Stomach (tissue), 9 donors: ENCODE data around the gene IL17RB. TPM values are rescaled to one million over a fixed set of nuclear protein-coding genes. Genes with fewer than 3 reads are reported as not detected.

ENCODE experiments used
- DNase-seq, 2 donors: peaks; one replicate each; pipeline versions ENCODE4 v3.0.0 to v3.0.0-alpha.2; 2013 to 2019
- H3K27ac ChIP-seq, 5 donors: fragments of 200-600 bp in 4 of 5; sonication (generic) in 4 of 5; one replicate each; pipeline ENCODE4 v1.5.1; 2013 to 2019; ENCODE audit warnings: mild to moderate bottlenecking in 1 of 5, moderate library complexity in 1 of 5
- H3K27me3 ChIP-seq, 3 donors: fragments of 200-600 bp; sonication (generic); one replicate each; pipeline ENCODE4 v1.5.1; 2017 to 2019; ENCODE audit warnings: mixed run types in 1 of 3
- H3K36me3 ChIP-seq, 4 donors: fragments of 200-600 bp; sonication (generic); 1 replicate in 3 of 4; 2 replicates in 1 of 4; pipeline ENCODE4 v1.5.1; 2016 to 2019
- H3K4me1 ChIP-seq, 4 donors: fragments of 200-600 bp; sonication (generic); one replicate each; pipeline ENCODE4 v1.5.1; 2016 to 2019
- H3K4me3 ChIP-seq, 4 donors: fragments of 200-600 bp; sonication (generic) in 3 of 4; one replicate each; pipeline ENCODE4 v1.5.1; 2016 to 2019; ENCODE audit warnings: mild to moderate bottlenecking in 1 of 4
- H3K9me3 ChIP-seq, 4 donors: fragments of 200-600 bp; sonication (generic); one replicate each; pipeline ENCODE4 v1.5.1; 2016 to 2019
- CTCF ChIP-seq, 7 experiments: fragments of 450-650 bp in 4 of 7; fragments of 200-600 bp in 3 of 7; sonication (generic) in 3 of 7; IDR thresholded peaks; one replicate each; pipeline ENCODE4 v1.5.1; 2016 to 2019; ENCODE audit warnings: antibody characterized with exemption in 7 of 7, control low read depth in 2 of 7, mild to moderate bottlenecking in 1 of 7
- EP300 ChIP-seq: sonication (generic); formaldehyde crosslinking; IDR thresholded peaks from one replicate; pipeline ENCODE4 v1.6.1; 2017; ENCODE audit warnings: antibody characterized with exemption
- POLR2A ChIP-seq, 4 donors: fragments of 450-650 bp; IDR thresholded peaks; one replicate each; pipeline ENCODE4 v1.6.1; 2016; ENCODE audit warnings: antibody characterized with exemption in 4 of 4, control low read depth in 2 of 4, mild to moderate bottlenecking in 1 of 4, moderate library complexity in 1 of 4
- POLR2AphosphoS5 ChIP-seq, 3 donors: sonication (generic); formaldehyde crosslinking; IDR thresholded peaks; one replicate each; pipeline ENCODE4 v1.6.1; 2016; ENCODE audit warnings: antibody characterized with exemption in 3 of 3
- WGBS, 5 donors: extraction: QIAGEN DNeasy Blood & Tissue Kit in 3 of 5; methylation state at CpG; one replicate each; pipeline versions ENCODE4 v1.1.5 to v1.1.7; 2013 to 2018; 5-methylcytosine and 5-hydroxymethylcytosine counted together
- intact Hi-C: fragments of 100-400 bp; cut with DNase I; formaldehyde crosslinking; loops from one replicate; pipeline ENCODE4 v1.15.1; 2023; ENCODE audit warnings: low total_unique reads
- polyA plus RNA-seq, 3 donors: library from polyadenylated mRNA; stranded (reverse); fragments of 200-250 nt; gene quantifications; one replicate each; pipeline ENCODE4 v1.2.3, GENCODE V29; 2013
- total RNA-seq, 5 donors: library from RNA; depleted of rRNA; stranded (reverse); fragments of >200 nt; gene quantifications; one replicate each; pipeline versions ENCODE4 v1.1.0 to v1.2.3, GENCODE V29; 2014 to 2016
- donor health status: healthy with polysubstance abuse.
- donor health status: Bipolar disorder and iron deficiency.
- donor health status: healthy.

The IL17RB gene
- total and polyA plus RNA-seq, 8 donors = 0.61 to 34.2 (median 3.5) TPM

- no peaks in the 10 kb centered on the region for H3K9me3 ChIP-seq
- TF ChIP-seq POLR2A (IDR thresholded peaks at IDR 0.05) (no peak), EP300 (no peak)
- intact Hi-C loops = no loop called here
- no peak overlapping the region for H3K4me3 ChIP-seq
- no peaks in the 10 kb centered on the region for H3K27me3 ChIP-seq
- peak in 1 of 2 donors; percentile 22 for DNase-seq
- 95 to 98% (median 96%) methylated on average over 8 to 9 of the region's 9 CpGs for WGBS, 5 donors
- peaks cover 0 to 24% (median 13%) of the 10 kb centered on the region in 4 donors for H3K36me3 ChIP-seq
- H3K27ac ChIP-seq = no peak overlapping the region
- H3K4me1 ChIP-seq = peaks cover 0 to 7% (median 2%) of the 10 kb centered on the region in 4 donors
Measured at GRCh38 chr3:53836084-53836872, 10.1 kb upstream of the IL17RB start.

- Histone ChIP-seq H3K27ac (no peak overlapping the region), H3K4me1 (peaks cover 0 to 18% (median 8%) of the 10 kb centered on the region in 4 donors), H3K9me3 (no peaks in the 10 kb centered on the region), H3K4me3 (no peak overlapping the region), H3K27me3 (no peaks in the 10 kb centered on the region), H3K36me3 (peaks cover 0 to 24% (median 12%) of the 10 kb centered on the region in 4 donors)
- intact Hi-C loops = no loop called here
- TF ChIP-seq POLR2A (IDR thresholded peaks at IDR 0.05) (no peak), EP300 (no peak), POLR2AphosphoS5 (IDR thresholded peaks at IDR 0.05) (no peak), CTCF (IDR thresholded peaks at IDR 0.05) (no peak)
- no peak for DNase-seq
- WGBS, 5 donors = 84 to 90% (median 88%) methylated on average over 8 to 10 of the region's 10 CpGs
Measured at GRCh38 chr3:53837331-53837730, 9.0 kb upstream of the IL17RB start.

GRCh38 chr3:53841296-53841695 is 5.1 kb upstream of the IL17RB start:
- Histone ChIP-seq H3K4me1 (peaks cover 22 to 51% (median 36%) of the 10 kb centered on the region in 4 donors), H3K27me3 (peaks cover 0 to 15% (median 13%) of the 10 kb centered on the region in 3 donors), H3K36me3 (peaks cover 0 to 17% (median 12%) of the 10 kb centered on the region in 4 donors), H3K27ac (peak overlapping the region; percentile 30 to 91 (median 87)), H3K4me3 (no peak overlapping the region), H3K9me3 (no peaks in the 10 kb centered on the region)
- peak; percentile 33 to 46 for DNase-seq
- intact Hi-C loops = no loop called here
- 38 to 49% (median 43%) methylated on average over 5 of the region's 5 CpGs for WGBS, 5 donors
- TF ChIP-seq EP300 = no peak
- TF ChIP-seq CTCF (IDR thresholded peaks at IDR 0.05) = peak in 2 of 7 experiments; percentile 19 to 22
- TF ChIP-seq POLR2AphosphoS5 (IDR thresholded peaks at IDR 0.05) = no peak

- intact Hi-C loops = no loop called here
- Histone ChIP-seq H3K9me3 (no peaks in the 10 kb centered on the region), H3K27me3 (peaks cover 0 to 29% (median 18%) of the 10 kb centered on the region in 3 donors), H3K27ac (peak overlapping the region; percentile 81 to 91 (median 87)), H3K36me3 (peaks cover 0 to 13% (median 12%) of the 10 kb centered on the region in 4 donors), H3K4me1 (peaks cover 28 to 59% (median 43%) of the 10 kb centered on the region in 4 donors), H3K4me3 (no peak overlapping the region)
- TF ChIP-seq POLR2AphosphoS5 (IDR thresholded peaks at IDR 0.05) (peak in 2 of 3 donors; percentile 4 to 55), EP300 (no peak), CTCF (IDR thresholded peaks at IDR 0.05) (peak in 4 of 7 experiments; percentile 4 to 58 (median 24))
- WGBS, 5 donors = 22 to 35% (median 34%) methylated on average over 12 of the region's 12 CpGs
- peak; percentile 89 to 95 for DNase-seq
Measured at GRCh38 chr3:53842436-53843194, 3.8 kb upstream of the IL17RB start.
